Natural killer cell (primary cell): Measurements from ENCODE around the gene KLHL36. TPM values are rescaled to one million over a fixed set of nuclear protein-coding genes. Genes with fewer than 3 reads are reported as not detected.

Source experiments
- ATAC-seq, 3 donors: fragments of 150-1000 bp in 2 of 3; fragments of 200-7000 bp in 1 of 3; cut with Tn5 transposase; 1 replicate in 1 of 3; 2 replicates in 2 of 3; pipeline ENCODE4 v1.10.0; 2021; ENCODE audit warnings: mild to moderate bottlenecking in 2 of 3, moderate library complexity in 2 of 3
- DNase-seq, 2 donors: peaks; one replicate each; pipeline versions ENCODE4 v3.0.0 to v3.0.0-alpha.2; 2013 to 2021; ENCODE audit warnings: mixed read lengths in 1 of 2
- H3K27ac ChIP-seq: one replicate; pipeline ENCODE4 v1.5.1; 2013; ENCODE audit warnings: mild to moderate bottlenecking, low read length
- H3K27me3 ChIP-seq: one replicate; pipeline ENCODE4 v1.6.1; 2013; ENCODE audit warnings: low read length; ENCODE audit not compliant: control insufficient read depth, insufficient read depth
- H3K36me3 ChIP-seq: one replicate; pipeline ENCODE4 v1.6.1; 2013; ENCODE audit warnings: low read length; ENCODE audit not compliant: control insufficient read depth, insufficient read depth
- H3K4me1 ChIP-seq: one replicate; pipeline ENCODE4 v1.6.1; 2013; ENCODE audit warnings: low read length; ENCODE audit not compliant: control insufficient read depth, insufficient read depth
- H3K4me3 ChIP-seq: one replicate; pipeline ENCODE4 v1.5.1; 2013; ENCODE audit warnings: low read length
- H3K9me3 ChIP-seq: one replicate; pipeline ENCODE4 v1.6.1; 2013; ENCODE audit warnings: low read length; ENCODE audit not compliant: control insufficient read depth, insufficient read depth
- H3K27ac Mint-ChIP-seq, 2 donors: one replicate each; pipeline ENCODE4 v1.8.0; 2022; ENCODE audit warnings: mild to moderate bottlenecking in 2 of 2, mixed read lengths in 2 of 2, moderate library complexity in 1 of 2
- H3K27me3 Mint-ChIP-seq, 2 donors: one replicate each; pipeline ENCODE4 v1.8.0; 2022; ENCODE audit warnings: low read depth in 2 of 2, mixed read lengths in 2 of 2
- H3K36me3 Mint-ChIP-seq: one replicate; pipeline ENCODE4 v1.8.0; 2022; ENCODE audit warnings: mixed read lengths
- H3K4me1 Mint-ChIP-seq, 2 donors: one replicate each; pipeline ENCODE4 v1.8.0; 2022; ENCODE audit warnings: mixed read lengths in 2 of 2
- H3K4me3 Mint-ChIP-seq: one replicate; pipeline ENCODE4 v1.8.0; 2022; ENCODE audit warnings: mild to moderate bottlenecking, moderate library complexity, mixed read lengths
- H3K9me3 Mint-ChIP-seq, 2 donors: one replicate each; pipeline ENCODE4 v1.8.0; 2022; ENCODE audit warnings: mixed read lengths in 2 of 2
- CTCF ChIP-seq: fragments of 200-600 bp; IDR thresholded peaks from one replicate; pipeline ENCODE4 v1.8.0; 2022; ENCODE audit warnings: antibody characterized with exemption
- WGBS: methylation state at CpG from one replicate; pipeline ENCODE4 v1.1.7; 2013; ENCODE audit warnings: missing lambda C conversion rate; ENCODE audit not compliant: insufficient coverage; 5-methylcytosine and 5-hydroxymethylcytosine counted together
- intact Hi-C: fragments of 100-400 bp; cut with micrococcal nuclease; formaldehyde crosslinking; loops from one replicate; pipeline ENCODE4 v1.14.2; 2022
- total RNA-seq, 4 donors: library from RNA; stranded (reverse); fragments of 120-200 nt in 1 of 4; gene quantifications; one replicate each; pipeline versions ENCODE4 v1.2.3 to v1.2.4, GENCODE V29; 2013 to 2022

KLHL36 gene
- total RNA-seq, 3 donors from 2014 or later (not counting 1 experiment from before 2014, with no cell fraction given): 47.2 to 62.3 (median 60.5) TPM

- DNase-seq (peak in 1 of 2 donors; percentile 74), ATAC-seq (peak; percentile 51 to 66 (median 52))
- H3K36me3 Mint-ChIP-seq: no peaks in the 10 kb centered on the region
- Histone ChIP-seq H3K4me1 (peaks cover 10% of the 10 kb centered on the region), H3K36me3 (no peaks in the 10 kb centered on the region), H3K4me3 (peak overlapping the region; percentile 89), H3K27ac (peak overlapping the region; percentile 81), H3K27me3 (no peaks in the 10 kb centered on the region), H3K9me3 (no peaks in the 10 kb centered on the region)
- 4% methylated on average over 23 of the region's 28 CpGs for WGBS
- peaks cover 28% of the 10 kb centered on the region in 2 donors for H3K4me1 Mint-ChIP-seq
- intact Hi-C loops: loop anchor here (1.0 kb wide), 1 partner anchor 30 kb away; no protein-coding TSS in a partner anchor
- no peaks in the 10 kb centered on the region for H3K27me3 Mint-ChIP-seq
- peak overlapping the region; percentile 88 to 92 for H3K27ac Mint-ChIP-seq
- no peaks in the 10 kb centered on the region for H3K9me3 Mint-ChIP-seq
- peak overlapping the region; percentile 97 for H3K4me3 Mint-ChIP-seq
- TF ChIP-seq CTCF: no peak
Measured at GRCh38 chr16:84700446-84701300, 52.4 kb downstream of the KLHL36 start.

GRCh38 chr16:84703681-84704080, 55.4 kb downstream of the KLHL36 start:
- H3K36me3 Mint-ChIP-seq: no peaks in the 10 kb centered on the region
- Histone ChIP-seq H3K27ac (no peak overlapping the region), H3K27me3 (no peaks in the 10 kb centered on the region), H3K36me3 (no peaks in the 10 kb centered on the region), H3K4me1 (peaks cover 10% of the 10 kb centered on the region), H3K4me3 (no peak overlapping the region), H3K9me3 (no peaks in the 10 kb centered on the region)
- TF ChIP-seq CTCF: no peak
- 78% methylated on average over 10 of the region's 10 CpGs for WGBS
- H3K9me3 Mint-ChIP-seq: no peaks in the 10 kb centered on the region
- ATAC-seq: no peak
- no peaks in the 10 kb centered on the region for H3K27me3 Mint-ChIP-seq
- H3K4me1 Mint-ChIP-seq: peaks cover 37% of the 10 kb centered on the region in 2 donors
- DNase-seq: no peak
- no peak overlapping the region for H3K4me3 Mint-ChIP-seq
- intact Hi-C loops: no loop called here
- peak overlapping the region; percentile 34 to 35 for H3K27ac Mint-ChIP-seq

- ATAC-seq: no peak
- Mint-ChIP-seq H3K4me1 (peaks cover 43% of the 10 kb centered on the region in 2 donors), H3K27me3 (no peaks in the 10 kb centered on the region), H3K4me3 (no peak overlapping the region), H3K27ac (peak overlapping the region in 1 of 2 donors; percentile 35), H3K9me3 (no peaks in the 10 kb centered on the region), H3K36me3 (no peaks in the 10 kb centered on the region)
- H3K27me3 ChIP-seq: no peaks in the 10 kb centered on the region
- H3K4me1 ChIP-seq: peaks cover 7% of the 10 kb centered on the region
- WGBS: 100% methylated on average over 1 of the region's 2 CpGs
- H3K27ac ChIP-seq: no peak overlapping the region
- H3K4me3 ChIP-seq: no peak overlapping the region
- no peak for DNase-seq
- no peaks in the 10 kb centered on the region for H3K9me3 ChIP-seq
- no peak for TF ChIP-seq CTCF
- H3K36me3 ChIP-seq: no peaks in the 10 kb centered on the region
- intact Hi-C loops: no loop called here
Measured at GRCh38 chr16:84704253-84704652, 55.9 kb downstream of the KLHL36 start.
